GM21717 (cell line): ENCODE results near the gene FBXL19.
"Not testable (repeated sequence)": the region's sequence is repeated elsewhere in the genome, so short reads cannot be mapped to it uniquely, and the experiment has no call there.

Source experiments
- ATAC-seq: cut with Tn5 transposase; IDR thresholded peaks from one replicate; pipeline ENCODE4 v1.9.1; 2021; ENCODE audit warnings: mild to moderate bottlenecking, moderate library complexity; ENCODE audit not compliant: unreplicated experiment

FBXL19 gene

GRCh38 chr16:30921748-30922419 is 1.5 kb upstream of the FBXL19 start:
- no peak for ATAC-seq

- ATAC-seq = peak; percentile 64
These were observed 882 bp upstream of the FBXL19 start for GRCh38 chr16:30922420-30922959.

- ATAC-seq = peak; percentile 53
These were observed 324 bp upstream of the FBXL19 start for GRCh38 chr16:30922960-30923535.

GRCh38 chr16:30924076-30924912 is 922 bp downstream of the FBXL19 start:
- ATAC-seq = no peak

- no peak for ATAC-seq
These were observed 1.7 kb downstream of the FBXL19 start for GRCh38 chr16:30924913-30925631.

- no peak for ATAC-seq
These were observed 2.2 kb downstream of the FBXL19 start for GRCh38 chr16:30925632-30925987.

GRCh38 chr16:30925995-30926811 is 2.8 kb downstream of the FBXL19 start:
- ATAC-seq = no peak

GRCh38 chr16:30926937-30927788 is 3.8 kb downstream of the FBXL19 start:
- ATAC-seq = no peak

GRCh38 chr16:30927789-30928378 is 4.5 kb downstream of the FBXL19 start:
- no peak for ATAC-seq

GRCh38 chr16:30928390-30928789 is 5.0 kb downstream of the FBXL19 start:
- ATAC-seq = no peak

- no peak for ATAC-seq
These were observed 5.8 kb downstream of the FBXL19 start for GRCh38 chr16:30929167-30929566.

- ATAC-seq = no peak
These were observed 6.8 kb downstream of the FBXL19 start for GRCh38 chr16:30930160-30930571.

GRCh38 chr16:30931068-30931650 is 7.8 kb downstream of the FBXL19 start:
- no peak for ATAC-seq

- no peak for ATAC-seq
These were observed 11.6 kb downstream of the FBXL19 start for GRCh38 chr16:30934827-30935557.

- no peak for ATAC-seq
These were observed 14.3 kb downstream of the FBXL19 start for GRCh38 chr16:30937692-30938091.

- ATAC-seq = not testable (repeated sequence)
These were observed 16.2 kb downstream of the FBXL19 start for GRCh38 chr16:30939571-30939970.

- peak; percentile 85 for ATAC-seq
These were observed 18.4 kb downstream of the FBXL19 start for GRCh38 chr16:30941600-30942425.
